ENCODE results near the gene PPFIA3. TPM values are rescaled to one million over a fixed set of nuclear protein-coding genes. Genes with fewer than 3 reads are reported as not detected.
A peak's percentile ranks its signal among the peaks of the same experiment; 100 is the strongest.

Gene PPFIA3
- total RNA-seq, 1 experiment from 2014 or later = 27.3 TPM

DNA sequence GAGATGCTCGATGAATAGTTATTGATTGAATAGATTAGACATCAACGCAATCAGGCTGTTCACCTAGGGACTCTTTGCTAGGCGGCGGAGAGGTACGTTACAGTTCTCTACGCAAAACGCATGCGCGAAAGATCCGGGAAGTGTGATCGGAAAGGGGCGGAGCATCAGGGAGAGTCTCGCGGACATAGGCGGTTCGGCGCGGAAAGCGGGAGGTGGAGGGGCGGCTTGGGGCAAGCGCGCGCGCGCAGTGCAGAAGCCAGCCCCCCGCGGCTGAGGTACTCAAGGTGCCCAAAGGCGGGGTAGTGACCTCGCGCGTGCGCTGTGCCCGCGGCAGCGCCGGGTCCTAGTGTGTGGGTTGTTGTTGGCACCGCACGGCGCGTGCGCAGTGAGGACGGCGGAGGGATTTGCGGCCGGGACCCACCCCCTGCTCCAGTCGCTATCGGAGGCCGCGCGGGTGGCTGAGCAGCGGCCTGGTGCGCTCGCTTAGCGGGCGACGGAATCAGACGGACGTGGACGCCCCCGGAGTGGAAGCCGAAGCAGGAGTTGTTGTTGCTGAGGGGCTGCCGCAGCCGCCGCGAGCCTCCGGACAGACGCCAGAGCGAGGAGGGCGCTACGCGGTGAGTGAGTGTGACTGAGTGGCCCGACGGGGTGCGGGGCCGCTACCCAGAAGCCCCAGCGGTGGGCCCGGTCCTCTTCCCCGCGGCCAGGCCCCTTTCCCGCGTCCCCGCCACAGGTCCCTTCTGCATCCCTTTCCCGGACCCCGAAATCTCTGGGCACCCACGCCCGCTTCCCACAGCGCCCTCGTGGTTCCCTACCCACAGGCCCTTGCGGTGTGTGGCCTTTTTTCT is 34.1 kb upstream of the PPFIA3 start, which contains the start of gene SNRNP70:
TSS of gene SNRNP70 (plus strand) at position 432 of the 848 bp plus-strand sequence. CDS start 964 bp downstream, outside the sequence.
- peak within 1 kb of the TSS; percentile 99 for H3K27ac Mint-ChIP-seq
- ChIA-PET POLR2A (no interaction called here), CTCF (interaction anchor here (0.5 to 2.4 kb wide), 2 partner anchors 13 to 112 kb away, joined by 3 to 11 read pairs; no protein-coding TSS in a partner anchor)
- DNase-seq (ENCODE audit: low spot score) = peak; percentile 99
- H3K27me3 Mint-ChIP-seq (ENCODE audit: low read depth) = peaks cover 16% of the 10 kb centered on the region
- H3K4me3 Mint-ChIP-seq = peak within 1 kb of the TSS; percentile 96
- peaks cover 17% of the 10 kb centered on the region for H3K4me1 Mint-ChIP-seq
- H3K36me3 Mint-ChIP-seq = peaks cover 27% of the 10 kb centered on the region
- peak; percentile 97 for ATAC-seq
- H3K9me3 Mint-ChIP-seq = peaks cover 3% of the 10 kb centered on the region; the same call in 1 of the 2 replicates
- TF ChIP-seq SP1 (CRISPR knock-in tag; conservative IDR thresholded peaks at IDR 0.05) (peak; percentile 97), MXD4 (CRISPR knock-in tag; IDR thresholded peaks at IDR 0.05; ENCODE audit: borderline replicate concordance) (no peak), ETV6 (CRISPR knock-in tag; IDR thresholded peaks at IDR 0.05) (peak; percentile 78), NFYB (CRISPR knock-in tag; conservative IDR thresholded peaks at IDR 0.05; ENCODE audit: low read depth) (no peak), SMAD4 (CRISPR knock-in tag; IDR thresholded peaks at IDR 0.05) (no peak), ZNF396 (CRISPR knock-in tag; IDR thresholded peaks at IDR 0.05; ENCODE audit: borderline replicate concordance) (no peak), CREB1 (CRISPR knock-in tag; IDR thresholded peaks at IDR 0.05) (no peak), CBFB (CRISPR knock-in tag; IDR thresholded peaks at IDR 0.05; ENCODE audit: low read depth) (no peak), TEAD4 (CRISPR knock-in tag; IDR thresholded peaks at IDR 0.05) (peak; percentile 66; the same call in 1 of the 2 replicates), ZNF671 (CRISPR knock-in tag; IDR thresholded peaks at IDR 0.05) (no peak), ZNF317 (CRISPR knock-in tag; IDR thresholded peaks at IDR 0.05; ENCODE audit: borderline replicate concordance, low read depth) (no peak), KAT7 (CRISPR knock-in tag; IDR thresholded peaks at IDR 0.05; ENCODE audit: borderline replicate concordance) (0 out of 2 replicates have a peak, but pooled peaks have one; percentile 64), SMAD3 (CRISPR knock-in tag; IDR thresholded peaks at IDR 0.05; ENCODE audit: borderline replicate concordance) (0 out of 2 replicates have a peak, but pooled peaks have one; percentile 26), FOXJ3 (CRISPR knock-in tag; IDR thresholded peaks at IDR 0.05; ENCODE audit: borderline replicate concordance) (no peak), ZNF416 (CRISPR knock-in tag; IDR thresholded peaks at IDR 0.05) (no peak), GRHL2 (CRISPR knock-in tag; IDR thresholded peaks at IDR 0.05; ENCODE audit: insufficient replicate concordance, severe bottlenecking) (no peak), RORB (CRISPR knock-in tag; IDR thresholded peaks at IDR 0.05) (no peak), OVOL2 (CRISPR knock-in tag; IDR thresholded peaks at IDR 0.05; ENCODE audit: borderline replicate concordance) (no peak), FOXK1 (CRISPR knock-in tag; IDR thresholded peaks at IDR 0.05) (peak; percentile 98)
- TF ChIP-seq, protein P1, sequence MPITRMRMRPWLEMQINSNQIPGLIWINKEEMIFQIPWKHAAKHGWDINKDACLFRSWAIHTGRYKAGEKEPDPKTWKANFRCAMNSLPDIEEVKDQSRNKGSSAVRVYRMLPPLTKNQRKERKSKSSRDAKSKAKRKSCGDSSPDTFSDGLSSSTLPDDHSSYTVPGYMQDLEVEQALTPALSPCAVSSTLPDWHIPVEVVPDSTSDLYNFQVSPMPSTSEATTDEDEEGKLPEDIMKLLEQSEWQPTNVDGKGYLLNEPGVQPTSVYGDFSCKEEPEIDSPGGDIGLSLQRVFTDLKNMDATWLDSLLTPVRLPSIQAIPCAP (CRISPR knock-in tag; IDR thresholded peaks at IDR 0.05) = no peak
- TF ChIP-seq, protein P2, sequence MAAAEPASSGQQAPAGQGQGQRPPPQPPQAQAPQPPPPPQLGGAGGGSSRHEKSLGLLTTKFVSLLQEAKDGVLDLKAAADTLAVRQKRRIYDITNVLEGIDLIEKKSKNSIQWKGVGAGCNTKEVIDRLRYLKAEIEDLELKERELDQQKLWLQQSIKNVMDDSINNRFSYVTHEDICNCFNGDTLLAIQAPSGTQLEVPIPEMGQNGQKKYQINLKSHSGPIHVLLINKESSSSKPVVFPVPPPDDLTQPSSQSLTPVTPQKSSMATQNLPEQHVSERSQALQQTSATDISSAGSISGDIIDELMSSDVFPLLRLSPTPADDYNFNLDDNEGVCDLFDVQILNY (CRISPR knock-in tag; IDR thresholded peaks at IDR 0.05) = peak; percentile 82
- TF ChIP-seq, protein P3, sequence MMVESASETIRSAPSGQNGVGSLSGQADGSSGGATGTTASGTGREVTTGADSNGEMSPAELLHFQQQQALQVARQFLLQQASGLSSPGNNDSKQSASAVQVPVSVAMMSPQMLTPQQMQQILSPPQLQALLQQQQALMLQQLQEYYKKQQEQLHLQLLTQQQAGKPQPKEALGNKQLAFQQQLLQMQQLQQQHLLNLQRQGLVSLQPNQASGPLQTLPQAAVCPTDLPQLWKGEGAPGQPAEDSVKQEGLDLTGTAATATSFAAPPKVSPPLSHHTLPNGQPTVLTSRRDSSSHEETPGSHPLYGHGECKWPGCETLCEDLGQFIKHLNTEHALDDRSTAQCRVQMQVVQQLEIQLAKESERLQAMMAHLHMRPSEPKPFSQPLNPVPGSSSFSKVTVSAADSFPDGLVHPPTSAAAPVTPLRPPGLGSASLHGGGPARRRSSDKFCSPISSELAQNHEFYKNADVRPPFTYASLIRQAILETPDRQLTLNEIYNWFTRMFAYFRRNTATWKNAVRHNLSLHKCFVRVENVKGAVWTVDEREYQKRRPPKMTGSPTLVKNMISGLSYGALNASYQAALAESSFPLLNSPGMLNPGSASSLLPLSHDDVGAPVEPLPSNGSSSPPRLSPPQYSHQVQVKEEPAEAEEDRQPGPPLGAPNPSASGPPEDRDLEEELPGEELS (CRISPR knock-in tag; IDR thresholded peaks at IDR 0.05) = 0 out of 2 replicates have a peak, but pooled peaks have one; percentile 58
- TF ChIP-seq, protein P4, sequence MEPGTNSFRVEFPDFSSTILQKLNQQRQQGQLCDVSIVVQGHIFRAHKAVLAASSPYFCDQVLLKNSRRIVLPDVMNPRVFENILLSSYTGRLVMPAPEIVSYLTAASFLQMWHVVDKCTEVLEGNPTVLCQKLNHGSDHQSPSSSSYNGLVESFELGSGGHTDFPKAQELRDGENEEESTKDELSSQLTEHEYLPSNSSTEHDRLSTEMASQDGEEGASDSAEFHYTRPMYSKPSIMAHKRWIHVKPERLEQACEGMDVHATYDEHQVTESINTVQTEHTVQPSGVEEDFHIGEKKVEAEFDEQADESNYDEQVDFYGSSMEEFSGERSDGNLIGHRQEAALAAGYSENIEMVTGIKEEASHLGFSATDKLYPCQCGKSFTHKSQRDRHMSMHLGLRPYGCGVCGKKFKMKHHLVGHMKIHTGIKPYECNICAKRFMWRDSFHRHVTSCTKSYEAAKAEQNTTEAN (CRISPR knock-in tag; IDR thresholded peaks at IDR 0.05) = peak; percentile 95
- TF ChIP-seq, protein P5, sequence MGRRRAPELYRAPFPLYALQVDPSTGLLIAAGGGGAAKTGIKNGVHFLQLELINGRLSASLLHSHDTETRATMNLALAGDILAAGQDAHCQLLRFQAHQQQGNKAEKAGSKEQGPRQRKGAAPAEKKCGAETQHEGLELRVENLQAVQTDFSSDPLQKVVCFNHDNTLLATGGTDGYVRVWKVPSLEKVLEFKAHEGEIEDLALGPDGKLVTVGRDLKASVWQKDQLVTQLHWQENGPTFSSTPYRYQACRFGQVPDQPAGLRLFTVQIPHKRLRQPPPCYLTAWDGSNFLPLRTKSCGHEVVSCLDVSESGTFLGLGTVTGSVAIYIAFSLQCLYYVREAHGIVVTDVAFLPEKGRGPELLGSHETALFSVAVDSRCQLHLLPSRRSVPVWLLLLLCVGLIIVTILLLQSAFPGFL (CRISPR knock-in tag; IDR thresholded peaks at IDR 0.05; ENCODE audit: borderline replicate concordance) = no peak
- TF ChIP-seq, protein P6, sequence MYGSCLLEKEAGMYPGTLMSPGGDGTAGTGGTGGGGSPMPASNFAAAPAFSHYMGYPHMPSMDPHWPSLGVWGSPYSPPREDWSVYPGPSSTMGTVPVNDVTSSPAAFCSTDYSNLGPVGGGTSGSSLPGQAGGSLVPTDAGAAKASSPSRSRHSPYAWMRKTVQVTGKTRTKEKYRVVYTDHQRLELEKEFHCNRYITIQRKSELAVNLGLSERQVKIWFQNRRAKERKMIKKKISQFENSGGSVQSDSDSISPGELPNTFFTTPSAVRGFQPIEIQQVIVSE (CRISPR knock-in tag; IDR thresholded peaks at IDR 0.05; ENCODE audit: borderline replicate concordance) = no peak
- TF ChIP-seq, protein P7, sequence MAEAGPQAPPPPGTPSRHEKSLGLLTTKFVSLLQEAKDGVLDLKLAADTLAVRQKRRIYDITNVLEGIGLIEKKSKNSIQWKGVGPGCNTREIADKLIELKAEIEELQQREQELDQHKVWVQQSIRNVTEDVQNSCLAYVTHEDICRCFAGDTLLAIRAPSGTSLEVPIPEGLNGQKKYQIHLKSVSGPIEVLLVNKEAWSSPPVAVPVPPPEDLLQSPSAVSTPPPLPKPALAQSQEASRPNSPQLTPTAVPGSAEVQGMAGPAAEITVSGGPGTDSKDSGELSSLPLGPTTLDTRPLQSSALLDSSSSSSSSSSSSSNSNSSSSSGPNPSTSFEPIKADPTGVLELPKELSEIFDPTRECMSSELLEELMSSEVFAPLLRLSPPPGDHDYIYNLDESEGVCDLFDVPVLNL (CRISPR knock-in tag; IDR thresholded peaks at IDR 0.05; ENCODE audit: borderline replicate concordance, low read depth) = peak; percentile 84; the same call in 1 of the 2 replicates
